GM08714 (cell line): ENCODE measurements around the gene DOCK7.
"Not testable (repeated sequence)": the region's sequence is repeated elsewhere in the genome, so short reads cannot be mapped to it uniquely, and the experiment has no call there.

ENCODE experiments used
- H3K4me3 ChIP-seq: fragments of 200-500 bp; sonication (Bioruptor generic); 2 replicates; pipeline ENCODE4 v1.5.1; 2014; ENCODE audit warnings: mild to moderate bottlenecking, low read length, inconsistent platforms
- ZNF274 ChIP-seq: IDR thresholded peaks from 2 replicates; pipeline ENCODE4 v1.6.1; 2012; ENCODE audit warnings: mild to moderate bottlenecking, low read depth, low read length

DOCK7 gene

DNA sequence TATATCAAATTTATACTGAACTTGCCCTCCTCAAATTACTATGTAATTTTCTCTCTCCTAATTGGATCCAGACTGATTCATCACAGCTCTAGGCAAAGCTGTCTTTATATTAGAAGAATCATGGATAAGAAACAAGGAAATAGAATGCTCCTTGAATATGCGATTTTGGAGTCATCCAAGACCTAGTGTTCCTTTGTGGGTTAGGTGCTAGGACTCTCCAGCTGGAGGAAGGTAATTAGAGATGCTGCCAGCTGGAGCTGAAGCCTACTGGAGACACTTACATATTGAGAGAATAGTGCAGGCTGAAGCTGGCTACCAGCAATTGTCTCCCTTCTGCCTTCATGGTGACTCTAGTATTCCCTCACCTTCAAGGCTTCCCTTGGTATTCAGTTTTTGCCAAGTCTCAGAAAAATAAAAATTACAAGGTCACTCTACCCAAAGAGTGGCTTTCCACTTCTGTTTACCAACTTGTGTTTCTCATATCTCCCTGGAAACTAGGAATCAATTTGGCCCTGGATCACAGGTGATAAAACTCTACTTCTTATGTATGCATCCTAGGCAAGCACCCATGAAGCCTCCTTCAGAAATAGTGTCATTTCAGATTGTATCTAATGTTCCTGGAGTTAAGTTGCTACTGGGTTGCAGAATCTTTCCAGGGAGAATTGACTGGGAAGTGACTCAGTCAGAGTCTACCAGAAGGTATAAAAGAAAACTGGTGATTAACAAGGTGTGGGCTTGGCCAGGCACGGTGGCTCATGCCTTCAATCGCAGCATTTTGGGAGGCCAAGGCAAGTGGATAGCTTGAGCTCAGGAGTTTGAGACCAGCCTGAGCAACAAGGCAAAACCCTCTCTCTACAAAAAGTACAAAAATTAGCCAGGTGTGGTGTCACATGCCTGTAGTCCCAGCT is 24.4 kb upstream of the DOCK7 start:
- no peak for TF ChIP-seq ZNF274
- no peak overlapping the region for H3K4me3 ChIP-seq

DNA sequence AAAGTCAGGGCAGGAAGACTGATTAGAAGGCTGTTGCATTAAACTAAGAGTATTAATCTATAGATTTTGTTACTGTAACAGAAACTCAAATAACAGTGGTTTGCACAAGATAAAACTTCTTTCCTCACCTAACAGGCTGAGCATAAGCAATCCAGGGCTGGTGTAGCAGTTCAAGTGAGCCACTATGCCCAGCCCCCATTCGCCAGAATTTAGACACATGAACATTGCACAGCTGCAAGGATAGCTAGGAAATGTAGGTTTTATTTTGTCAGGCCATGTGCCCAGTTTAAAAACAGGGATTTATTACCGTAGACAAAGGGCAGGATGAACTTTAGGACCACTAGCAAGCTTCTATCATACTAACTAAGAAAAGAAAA is 19.5 kb upstream of the DOCK7 start:
- TF ChIP-seq ZNF274, result no peak
- H3K4me3 ChIP-seq, result no peak overlapping the region

DNA sequence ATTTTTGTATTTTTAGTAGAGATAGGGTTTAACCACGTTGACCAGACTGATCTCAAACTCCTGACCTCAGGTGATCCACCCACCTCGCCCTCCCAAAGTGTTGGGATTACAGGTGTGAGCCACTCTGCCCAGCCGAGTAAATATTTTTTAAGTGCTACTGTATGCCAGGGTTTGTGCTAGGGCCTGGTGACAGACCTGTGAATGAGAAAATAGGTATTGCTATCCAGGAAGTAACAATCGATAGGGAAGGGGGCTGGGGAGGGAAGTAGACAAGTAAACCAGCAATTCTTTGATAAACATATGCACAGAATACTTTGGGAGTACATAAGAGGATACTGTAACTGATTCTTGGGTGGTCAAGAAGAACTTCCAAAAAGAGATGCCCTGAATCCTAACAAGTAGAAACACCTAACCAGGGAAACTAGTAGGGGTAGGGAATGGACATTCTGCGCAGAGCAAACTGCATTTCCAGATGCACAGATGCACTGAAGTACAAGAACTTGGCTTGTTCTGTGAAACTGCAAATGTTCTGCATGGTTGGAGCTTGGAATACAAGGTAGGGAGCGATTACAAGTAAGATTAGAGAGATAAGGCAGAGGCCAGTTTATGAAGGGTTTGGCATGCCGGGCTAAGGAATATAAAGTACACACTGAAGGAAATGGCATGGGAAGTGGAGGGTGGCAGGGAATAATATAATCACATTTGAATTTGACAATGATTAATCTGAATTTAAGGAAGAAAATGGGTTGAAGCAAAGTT is 19.0 kb upstream of the DOCK7 start:
- H3K4me3 ChIP-seq, result no peak overlapping the region
- TF ChIP-seq ZNF274, result no peak

DNA sequence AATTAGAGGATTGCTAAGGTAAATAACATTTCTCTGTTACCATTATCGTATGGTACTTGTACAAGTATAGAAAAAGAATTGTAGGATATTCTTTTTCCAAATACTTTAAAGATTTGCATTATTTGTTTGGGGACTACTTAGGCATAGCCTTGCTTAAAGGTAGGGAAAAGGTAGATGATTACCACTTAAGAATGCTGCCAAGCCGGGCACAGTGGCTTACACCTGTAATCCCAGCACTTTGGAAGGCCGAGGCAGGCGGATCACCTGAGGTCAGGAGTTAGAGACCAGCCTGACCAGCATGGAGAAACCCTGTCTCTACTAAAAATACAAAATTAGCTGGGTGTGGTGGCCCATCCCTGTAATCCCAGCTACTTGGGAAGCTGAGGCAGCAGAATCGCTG is 10.0 kb upstream of the DOCK7 start:
- H3K4me3 ChIP-seq, result not testable (repeated sequence)

DNA sequence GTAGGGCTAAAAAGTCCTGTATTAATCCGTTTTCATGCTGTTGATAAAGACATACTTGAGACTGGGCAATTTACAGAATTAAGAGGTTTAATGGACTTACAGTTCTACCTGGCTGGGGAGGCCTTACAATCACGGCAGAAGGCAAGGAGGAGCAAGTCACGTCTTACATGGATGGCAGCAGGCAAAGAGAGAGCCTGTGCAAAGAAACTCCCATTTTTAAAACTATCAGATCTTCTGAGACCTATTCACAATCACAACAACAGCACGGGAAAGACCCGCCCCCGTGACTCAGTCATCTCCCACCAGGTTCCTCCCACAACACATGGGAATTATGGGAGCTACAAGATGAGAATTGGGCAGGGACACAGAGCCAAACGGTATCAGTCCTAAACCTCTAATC is 6.3 kb upstream of the DOCK7 start:
- not testable (repeated sequence) for H3K4me3 ChIP-seq

DNA sequence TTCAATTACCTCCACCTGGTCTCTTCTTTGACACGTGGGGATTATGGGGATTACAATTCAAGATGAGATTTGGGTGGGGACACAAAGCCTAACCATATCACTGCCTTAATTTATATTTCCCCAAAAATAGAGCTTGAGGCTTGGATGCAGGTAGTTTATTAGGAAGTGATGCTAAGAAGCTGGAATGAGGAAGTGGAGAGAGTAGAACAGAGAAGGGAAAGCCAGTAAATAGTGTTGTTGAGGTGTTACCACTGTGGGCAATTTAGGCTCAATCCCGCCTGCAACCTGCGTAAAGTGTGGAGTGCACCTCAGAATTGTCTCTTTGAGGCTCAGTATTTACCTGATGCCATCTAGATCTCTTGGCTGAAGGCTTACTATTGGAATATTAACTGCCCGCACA is 4.9 kb upstream of the DOCK7 start:
- no peak for TF ChIP-seq ZNF274
- H3K4me3 ChIP-seq, result no peak overlapping the region

DNA sequence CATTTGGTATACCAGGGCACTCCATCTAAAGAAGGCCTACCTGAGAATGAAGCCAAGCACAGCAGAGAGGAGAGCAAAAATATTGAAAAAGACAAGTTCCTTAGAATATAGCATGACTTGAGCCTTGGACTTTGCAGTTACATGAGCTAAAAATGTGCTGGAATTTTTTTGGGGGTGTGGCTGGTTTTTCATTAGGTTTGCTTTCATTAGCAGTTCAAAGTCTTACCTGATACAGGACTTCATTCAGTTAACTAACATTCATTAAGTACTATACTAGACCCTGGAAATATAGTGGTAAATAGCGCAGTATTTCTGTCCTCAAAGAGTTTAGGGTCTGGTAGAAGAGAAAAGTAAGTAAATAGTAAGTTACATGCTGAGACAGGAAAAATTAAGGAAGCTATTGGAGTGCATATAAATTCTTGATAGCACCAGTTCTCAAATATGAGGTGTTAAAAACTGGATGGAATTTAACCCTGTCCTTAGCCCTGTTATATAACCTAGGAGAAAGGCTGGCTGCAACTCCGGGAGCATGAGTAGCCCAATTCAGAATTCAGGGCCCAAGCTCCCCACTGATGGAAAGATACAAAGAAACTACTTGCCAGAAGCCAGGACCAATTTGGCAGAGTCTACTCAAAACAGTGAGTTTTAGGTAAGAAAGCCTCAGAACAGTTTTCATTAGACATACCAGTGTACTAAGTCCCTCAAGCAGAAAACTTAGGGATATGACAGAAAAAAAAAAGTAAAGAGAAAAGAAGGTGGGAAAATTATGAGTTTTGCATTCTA is 3.1 kb upstream of the DOCK7 start:
- TF ChIP-seq ZNF274, result no peak
- H3K4me3 ChIP-seq, result no peak overlapping the region

DNA sequence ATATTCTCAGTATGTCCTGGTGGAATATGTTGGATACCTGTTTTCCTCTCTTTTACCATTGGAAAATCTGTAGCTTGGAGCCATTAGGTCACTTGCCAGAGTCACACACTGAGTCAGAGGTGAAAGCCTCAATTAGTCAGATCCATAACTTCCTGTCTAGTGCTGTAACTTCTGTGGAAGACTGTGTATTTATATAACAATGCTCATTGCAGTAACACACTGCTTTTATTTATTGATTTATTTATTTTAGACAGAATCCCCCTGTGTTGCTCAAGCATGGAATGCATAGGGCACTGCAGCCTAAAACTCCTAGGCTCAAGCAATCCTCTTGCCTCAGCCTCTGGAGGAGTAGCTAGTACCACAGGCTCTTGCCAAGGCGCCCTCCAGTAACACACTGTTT is 1.3 kb upstream of the DOCK7 start:
- TF ChIP-seq ZNF274, result no peak
- no peak overlapping the region for H3K4me3 ChIP-seq

DNA sequence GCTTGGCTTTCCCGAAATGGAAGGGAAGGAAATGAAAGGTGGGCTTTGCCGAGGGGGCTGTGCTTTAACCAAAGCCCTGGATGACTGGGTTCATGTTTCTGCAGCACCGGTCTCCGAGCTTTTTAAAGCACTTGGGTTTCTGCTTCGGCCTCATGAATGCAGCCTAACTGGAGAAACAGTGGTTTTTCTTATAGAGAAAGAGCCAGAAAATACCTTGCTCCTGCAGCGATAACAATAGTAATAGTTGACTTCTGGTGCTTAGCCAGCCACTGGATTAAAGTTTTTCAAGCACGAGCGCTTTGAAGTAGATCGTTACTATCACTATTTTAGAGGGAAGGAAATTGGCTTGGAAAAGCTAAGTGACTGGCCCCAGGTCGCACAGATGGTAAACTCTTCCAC is 500 bp upstream of the DOCK7 start:
- TF ChIP-seq ZNF274, result no peak
- peak overlapping the region; percentile 72 for H3K4me3 ChIP-seq

DNA sequence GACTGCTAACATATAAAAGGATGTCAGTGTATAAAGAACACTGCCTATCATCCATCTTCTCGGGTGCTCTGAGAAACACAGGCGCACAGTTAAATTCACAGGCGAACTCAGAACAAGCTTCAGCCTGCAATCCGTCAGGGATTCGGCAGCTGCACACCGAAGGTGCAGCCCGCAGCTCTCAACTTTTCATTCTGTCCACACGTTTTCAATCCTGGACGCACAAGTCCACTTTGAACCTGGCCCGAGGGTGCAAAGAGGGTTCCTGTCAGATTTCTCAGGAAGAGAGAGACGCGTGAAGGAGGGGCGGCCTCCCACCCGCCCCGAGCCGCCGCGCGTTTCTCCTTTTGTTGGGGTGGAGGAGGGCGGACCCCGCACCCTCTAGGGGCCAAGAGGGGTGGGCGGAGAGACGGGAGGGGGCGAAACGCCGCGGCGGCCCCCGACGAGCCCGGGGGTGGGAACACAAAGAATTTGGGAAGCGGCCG is 724 bp downstream of the DOCK7 start:
- no peak for TF ChIP-seq ZNF274
- H3K4me3 ChIP-seq, result peak overlapping the region; percentile 72

DNA sequence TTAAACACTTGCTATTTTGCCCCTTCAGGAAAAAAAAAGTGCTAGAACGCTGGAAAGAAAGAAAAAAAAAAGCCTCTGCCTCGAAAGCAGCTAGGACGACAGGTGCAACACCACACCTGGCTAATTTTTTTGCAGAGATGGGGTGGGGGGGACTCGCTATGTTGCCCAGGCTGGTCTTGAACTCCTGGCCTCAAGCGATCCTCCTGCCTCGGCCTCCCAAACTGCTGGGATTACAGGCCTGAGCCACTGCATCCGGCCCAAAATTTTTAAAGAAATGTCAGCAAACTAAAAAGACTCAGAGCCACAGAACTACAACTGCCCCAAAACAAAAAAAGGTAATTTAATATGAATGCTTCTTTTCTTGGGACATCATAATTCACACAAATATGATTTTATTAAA is 1.4 kb downstream of the DOCK7 start:
- no peak for TF ChIP-seq ZNF274
- no peak overlapping the region; the same call in 1 of the 2 replicates for H3K4me3 ChIP-seq

DNA sequence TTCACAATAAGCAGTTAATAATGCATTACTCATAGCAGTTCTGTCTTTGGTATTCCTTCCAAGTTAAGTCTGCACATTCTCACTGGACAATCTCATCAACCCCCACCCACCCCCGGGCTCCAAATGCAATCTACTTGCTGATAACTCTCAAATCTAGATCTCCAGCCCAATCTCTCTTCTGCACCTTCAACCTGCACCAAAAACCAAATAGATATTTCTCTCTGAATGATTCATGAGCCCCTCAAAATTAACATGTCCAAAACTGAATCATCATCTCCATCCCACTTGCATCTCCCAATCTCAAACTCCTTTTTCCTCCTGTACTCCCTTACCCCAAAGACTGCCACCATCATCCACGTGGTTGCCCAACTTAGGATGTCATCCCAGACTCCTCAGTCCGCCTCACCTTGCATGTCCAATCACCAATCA is 2.7 kb downstream of the DOCK7 start:
- TF ChIP-seq ZNF274, result no peak

DNA sequence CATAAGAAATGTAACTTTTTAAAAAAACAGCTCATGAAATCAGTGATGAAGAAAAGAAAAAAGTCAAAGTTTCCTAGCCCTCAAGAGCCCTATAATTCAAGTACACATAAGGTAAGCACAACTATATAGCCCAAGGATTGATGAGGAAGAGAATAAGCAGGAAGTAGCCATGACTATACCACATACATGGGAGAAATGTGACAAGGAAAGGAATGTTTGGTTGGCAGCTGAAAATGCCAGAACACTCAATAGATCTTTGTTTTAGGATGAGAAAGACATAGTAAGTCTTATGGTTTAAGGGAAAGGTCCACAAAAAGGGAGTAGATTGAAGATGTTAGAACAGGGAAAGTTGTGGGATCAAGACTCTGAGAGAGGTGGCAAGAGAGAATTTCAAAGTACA is 5.7 kb downstream of the DOCK7 start:
- no peak for TF ChIP-seq ZNF274
- H3K4me3 ChIP-seq, result no peak overlapping the region

More for the DNA sequence above, 2.7 kb downstream of the DOCK7 start:
- H3K4me3 ChIP-seq, result no peak overlapping the region

DNA sequence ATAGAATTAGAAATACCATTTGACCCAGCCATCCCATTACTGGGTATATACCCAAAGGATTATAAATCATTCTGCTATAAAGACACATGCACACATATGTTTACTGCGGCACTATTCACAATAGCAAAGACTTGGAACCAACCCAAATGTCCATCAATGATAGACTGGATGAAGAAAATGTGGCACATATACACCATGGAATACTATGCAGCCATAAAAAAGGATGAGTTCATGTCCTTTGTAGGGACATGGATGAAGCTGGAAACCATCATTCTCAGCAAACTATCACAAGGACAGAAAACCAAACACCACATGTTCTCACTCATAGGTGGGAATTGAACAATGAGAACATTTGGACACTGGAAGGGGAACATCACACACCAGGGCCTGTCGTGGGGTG is 7.2 kb downstream of the DOCK7 start:
- not testable (repeated sequence) for H3K4me3 ChIP-seq

DNA sequence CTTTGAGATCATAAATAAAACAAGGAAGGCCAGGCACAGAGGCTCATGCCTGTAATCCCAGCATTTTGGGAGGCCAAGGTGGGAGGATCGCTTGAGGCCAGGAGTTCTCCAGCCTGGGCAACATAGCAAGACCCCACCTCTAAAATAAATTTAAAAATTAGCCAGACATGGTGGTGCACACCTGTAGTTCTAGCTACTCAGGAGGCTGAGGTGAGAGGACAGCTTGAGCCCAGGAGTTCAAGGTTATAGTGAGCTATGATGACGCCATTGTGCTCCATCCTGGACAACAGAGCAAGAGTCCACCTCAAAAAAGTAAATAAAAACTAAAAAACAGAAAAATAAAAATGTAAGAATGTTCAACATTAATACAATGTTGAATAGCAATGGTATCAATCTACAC is 10.4 kb downstream of the DOCK7 start:
- H3K4me3 ChIP-seq, result not testable (repeated sequence)
